ENCODE results near the gene SELP. TPM values are rescaled to one million over a fixed set of nuclear protein-coding genes. Genes with fewer than 3 reads are reported as not detected.
"Not testable (repeated sequence)": the region's sequence is repeated elsewhere in the genome, so short reads cannot be mapped to it uniquely, and the experiment has no call there.

The SELP gene
- 10 to 100 TPM; 14.2 to 23.8 TPM for total RNA-seq
- long read RNA-seq, donor 1, partial matches to known transcripts, result 2 of 10 reads
- long read RNA-seq, donor 1, other reads (novel, unspliced or antisense), result 8 of 10 reads
- long read RNA-seq, donor 2, transcript SELP-201 (17 exons, 3,142 nt), result major isoform, 7 of 15 reads
- long read RNA-seq, donor 2, partial matches to known transcripts, result 3 of 15 reads
- long read RNA-seq, donor 2, other reads (novel, unspliced or antisense), result 5 of 15 reads

- DNase-seq (ENCODE audit: low spot score), result no peak
- intact Hi-C loops (cut with DNase I), result no loop called here
Observed at GRCh38 chr1:169630006-169630405, at the start of gene SELP. SELP (minus strand) TSS chr1:169630124; CDS start chr1:169630074, 50 bp downstream.

GRCh38 chr1:169679692-169680091 lies 49.8 kb upstream of the SELP start:
- DNase-seq (ENCODE audit: low spot score), result no peak
- intact Hi-C loops (cut with DNase I), result no loop called here

DNA sequence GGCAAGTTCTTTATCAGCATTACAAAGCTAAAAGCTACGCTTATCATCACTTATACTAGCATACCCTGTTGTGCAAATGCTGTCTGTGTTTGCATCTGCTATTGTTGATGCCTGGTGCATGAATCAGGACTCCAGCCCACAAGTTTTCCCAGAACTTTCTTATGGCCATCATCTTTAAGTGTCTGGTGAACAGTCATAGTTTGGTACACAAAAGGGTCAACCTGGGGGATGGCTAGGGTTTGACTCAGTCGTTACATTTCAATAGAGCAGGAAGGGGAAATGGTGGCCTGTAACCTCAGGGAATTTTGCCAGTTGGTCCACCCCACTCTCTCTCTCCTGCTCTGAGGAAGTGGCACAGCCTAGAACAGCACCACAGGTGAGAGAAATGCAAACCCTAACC lies 46.1 kb upstream of the SELP start:
- intact Hi-C loops (cut with DNase I), result no loop called here
- DNase-seq (ENCODE audit: low spot score), result no peak

- DNase-seq (ENCODE audit: low spot score), result no peak
- intact Hi-C loops (cut with DNase I), result no loop called here
Observed at GRCh38 chr1:169670836-169671235, 40.9 kb upstream of the SELP start.

DNA sequence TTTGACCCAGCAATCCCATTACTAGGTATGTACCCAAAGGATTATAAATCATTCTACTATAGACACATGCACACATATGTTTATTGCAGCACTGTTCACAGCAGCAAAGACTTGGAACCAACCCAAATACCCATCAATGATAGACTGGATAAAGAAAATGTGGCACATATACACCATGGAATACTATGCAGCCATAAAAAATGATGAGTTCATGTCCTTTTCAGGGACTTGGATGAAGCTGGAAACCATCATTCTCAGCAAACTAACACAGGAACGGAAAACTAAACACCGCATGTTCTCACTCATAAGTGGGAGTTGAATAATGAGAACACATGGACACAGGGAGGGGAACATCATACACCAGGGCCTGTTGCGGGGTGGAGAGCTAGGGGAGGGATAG lies 40.3 kb upstream of the SELP start:
- intact Hi-C loops (cut with DNase I), result not testable (repeated sequence)

DNA sequence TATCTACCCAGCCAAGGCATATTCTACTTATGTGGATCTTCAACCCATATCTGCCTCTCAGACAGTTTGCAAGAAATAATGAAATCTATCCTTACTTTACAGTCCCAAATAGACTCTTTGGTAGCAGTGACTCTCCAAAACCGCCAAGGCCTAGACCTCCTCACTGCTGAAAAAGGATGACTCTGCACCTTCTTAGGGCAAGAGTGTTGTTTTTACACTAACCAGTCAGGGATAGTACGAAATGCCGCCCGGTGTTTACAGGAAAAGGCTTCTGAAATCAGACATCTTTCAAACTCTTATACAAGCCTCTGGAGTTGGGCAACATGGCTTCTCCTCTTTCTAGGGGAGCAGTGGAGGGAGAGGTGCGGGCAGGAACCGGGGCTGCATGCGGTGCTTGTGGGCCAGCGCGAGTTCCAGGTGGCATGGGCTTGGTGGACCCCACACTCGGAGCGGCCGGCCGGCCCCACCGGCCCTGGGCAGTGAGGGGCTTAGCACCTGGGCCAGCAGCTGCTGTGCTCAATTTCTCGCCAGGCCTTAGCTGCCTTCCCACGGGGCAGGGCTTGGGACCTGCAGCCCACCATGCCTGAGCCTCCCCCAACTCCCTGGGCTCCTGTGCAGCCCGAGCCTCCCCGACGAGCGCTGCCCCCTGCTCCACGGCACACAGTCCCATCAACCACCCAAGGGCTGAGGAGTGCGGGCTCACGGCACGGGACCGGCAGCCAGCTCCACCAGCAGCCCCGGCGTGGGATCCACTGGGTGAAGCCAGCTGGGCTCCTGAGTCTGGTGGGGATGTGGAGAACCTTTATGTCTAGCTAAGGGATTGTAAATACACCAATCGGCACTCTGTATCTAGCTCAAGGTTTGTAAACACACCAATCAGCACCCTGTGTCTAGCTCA lies 38.0 kb upstream of the SELP start:
- DNase-seq (ENCODE audit: low spot score); intact Hi-C loops (cut with DNase I): not testable (repeated sequence)

More for the DNA sequence above, 40.3 kb upstream of the SELP start:
- DNase-seq (ENCODE audit: low spot score), result not testable (repeated sequence)

DNA sequence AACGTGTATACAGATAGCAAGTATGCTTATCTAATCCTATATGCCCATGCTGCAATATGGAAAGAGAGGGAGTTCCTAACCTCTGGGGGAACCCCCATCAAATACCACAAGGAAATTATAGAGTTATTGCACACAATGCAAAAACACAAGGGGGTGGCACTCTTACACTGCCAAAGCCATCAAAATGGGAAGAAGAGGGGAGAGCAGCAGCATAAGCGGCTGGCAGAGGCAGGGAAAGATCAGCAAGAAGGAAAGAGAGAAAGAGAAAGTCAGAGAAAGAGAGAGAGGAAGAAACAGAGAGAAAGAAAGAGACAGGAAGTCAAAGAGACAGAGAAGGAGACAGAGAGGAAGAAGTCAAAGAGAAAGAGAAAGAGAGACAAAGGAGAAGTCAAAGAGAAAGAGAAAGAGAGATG lies 37.3 kb upstream of the SELP start:
- DNase-seq (ENCODE audit: low spot score); intact Hi-C loops (cut with DNase I): not testable (repeated sequence)

DNA sequence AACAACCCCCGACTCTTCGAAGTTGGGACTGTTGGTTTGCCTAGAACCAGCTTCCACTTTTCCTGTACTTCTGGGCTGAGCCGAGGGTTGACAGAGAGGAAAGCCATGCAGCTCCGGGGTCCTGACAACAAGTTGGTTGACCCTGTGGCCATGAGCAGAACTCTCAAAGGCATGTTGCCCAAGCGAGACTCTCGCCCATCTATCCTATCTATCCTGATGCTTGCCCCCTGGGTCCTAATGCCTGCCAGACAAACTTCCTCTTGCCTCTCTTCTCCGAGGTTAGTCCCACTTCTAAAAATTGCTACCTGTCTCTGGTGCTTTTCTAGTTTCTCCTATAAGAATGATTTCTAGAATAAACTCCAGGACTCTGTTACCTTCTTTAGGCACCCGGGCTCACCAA lies 32.8 kb upstream of the SELP start:
- intact Hi-C loops (cut with DNase I); DNase-seq (ENCODE audit: low spot score): not testable (repeated sequence)

DNA sequence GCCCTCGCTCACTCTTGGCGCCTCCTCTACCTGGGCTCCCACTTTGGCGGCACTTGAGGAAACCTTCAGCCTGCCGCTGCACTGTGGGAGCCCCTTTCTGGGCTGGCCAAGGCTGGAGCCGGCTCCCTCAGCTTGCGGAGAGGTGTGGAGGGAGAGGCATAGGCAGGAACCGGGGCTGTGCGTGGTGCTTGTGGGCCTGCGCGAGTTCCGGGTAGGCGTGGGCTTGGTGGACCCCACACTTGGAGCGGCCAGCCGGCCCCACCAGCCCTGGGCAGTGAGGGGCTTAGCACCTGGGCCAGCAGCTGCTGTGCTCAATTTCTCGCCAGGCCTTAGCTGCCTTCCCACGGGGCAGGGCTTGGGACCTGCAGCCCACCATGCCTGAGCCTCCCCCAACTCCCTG lies 31.1 kb upstream of the SELP start:
- DNase-seq (ENCODE audit: low spot score); intact Hi-C loops (cut with DNase I): not testable (repeated sequence)

DNA sequence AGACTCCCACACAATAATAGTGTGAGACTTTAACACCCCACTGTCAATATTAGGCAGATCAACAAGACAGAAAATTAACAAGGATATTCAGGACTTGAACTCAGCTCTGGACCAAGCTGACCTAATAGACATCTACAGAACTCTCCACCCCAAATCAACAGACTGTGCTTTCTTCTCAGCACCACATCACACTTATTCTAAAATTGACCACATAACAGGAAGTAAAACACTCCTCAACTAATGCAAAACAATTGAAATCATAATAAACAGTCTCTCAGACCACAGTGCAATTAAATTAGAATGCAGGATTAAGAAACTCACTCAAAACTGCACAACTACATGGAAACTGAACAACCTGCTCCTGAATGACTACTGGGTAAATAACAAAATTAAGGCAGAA lies 28.9 kb upstream of the SELP start:
- intact Hi-C loops (cut with DNase I); DNase-seq (ENCODE audit: low spot score): not testable (repeated sequence)

- DNase-seq (ENCODE audit: low spot score), result no peak
- intact Hi-C loops (cut with DNase I), result no loop called here
Observed at GRCh38 chr1:169653873-169654272, 23.9 kb upstream of the SELP start.

DNA sequence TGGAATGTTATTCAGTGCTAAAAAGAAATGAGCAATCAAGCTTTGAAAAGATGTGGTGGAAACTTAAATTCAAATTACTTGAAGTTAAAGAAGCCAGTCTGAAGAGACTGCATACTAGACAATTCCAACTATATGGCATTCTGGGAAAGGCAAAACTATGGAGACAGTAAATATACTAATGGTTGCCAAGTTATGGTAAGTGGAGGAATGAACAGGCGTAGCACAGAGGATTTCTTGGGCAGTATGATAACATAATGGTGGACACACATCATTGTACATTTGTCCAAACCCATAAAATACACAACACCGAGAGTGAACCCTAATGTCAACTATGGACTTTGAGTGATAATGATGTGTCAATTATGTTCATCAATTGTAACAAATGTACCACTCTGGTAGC lies 21.1 kb upstream of the SELP start:
- intact Hi-C loops (cut with DNase I), result no loop called here
- DNase-seq (ENCODE audit: low spot score), result no peak

- intact Hi-C loops (cut with DNase I), result no loop called here
- no peak for DNase-seq (ENCODE audit: low spot score)
Observed at GRCh38 chr1:169650551-169650950, 20.6 kb upstream of the SELP start.

DNA sequence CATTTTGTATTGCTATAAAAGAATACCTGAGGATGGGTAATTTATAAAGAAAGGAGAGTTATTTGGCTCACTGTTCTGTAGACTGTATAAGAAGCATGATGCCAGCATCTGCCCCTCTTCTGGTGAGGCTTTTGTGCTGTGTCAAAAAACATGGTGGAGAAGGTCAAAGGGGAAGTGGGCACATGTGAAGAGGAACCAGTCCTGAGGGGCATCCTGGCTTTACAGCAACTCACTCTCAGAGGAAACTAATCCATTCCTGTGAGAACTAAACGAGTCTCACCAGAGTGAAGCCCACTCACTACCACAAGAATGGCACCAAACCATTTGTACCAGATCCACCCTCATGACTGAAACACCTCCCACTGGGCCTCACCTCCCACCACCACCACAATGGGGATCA lies 18.8 kb upstream of the SELP start:
- no peak for DNase-seq (ENCODE audit: low spot score)
- intact Hi-C loops (cut with DNase I), result no loop called here

GRCh38 chr1:169648187-169648586 lies 18.3 kb upstream of the SELP start:
- DNase-seq (ENCODE audit: low spot score), result no peak
- intact Hi-C loops (cut with DNase I), result no loop called here

- intact Hi-C loops (cut with DNase I), result no loop called here
- DNase-seq (ENCODE audit: low spot score), result no peak
Observed at GRCh38 chr1:169647512-169647911, 17.6 kb upstream of the SELP start.

DNA sequence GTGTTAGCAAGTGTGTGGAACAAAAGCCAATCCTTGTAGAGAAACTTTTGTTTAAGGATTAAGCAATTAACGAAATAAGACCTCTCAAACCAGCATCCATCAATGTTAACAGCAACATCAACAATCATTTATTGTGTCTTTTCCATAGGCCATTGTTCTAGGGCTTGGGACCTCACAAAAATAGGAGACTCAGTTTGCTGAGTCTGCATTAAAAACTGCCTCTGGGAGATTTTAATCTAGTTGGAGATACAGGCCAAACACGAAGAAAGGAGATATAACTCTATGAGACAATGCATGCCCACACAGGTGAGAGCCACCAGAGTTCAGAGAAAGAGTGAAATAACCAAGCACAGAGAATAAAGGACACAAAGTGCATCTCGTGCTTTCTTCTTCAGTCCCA lies 14.4 kb upstream of the SELP start:
- no peak for DNase-seq (ENCODE audit: low spot score)
- intact Hi-C loops (cut with DNase I), result no loop called here

GRCh38 chr1:169634877-169635276 lies 5.0 kb upstream of the SELP start:
- DNase-seq (ENCODE audit: low spot score), result no peak
- intact Hi-C loops (cut with DNase I), result loop anchor here in 1 of 2 donors (5.0 kb wide), 1 partner anchor 1357 kb away; no protein-coding TSS in a partner anchor

GRCh38 chr1:169634145-169634544 lies 4.2 kb upstream of the SELP start:
- intact Hi-C loops (cut with DNase I), result no loop called here
- no peak for DNase-seq (ENCODE audit: low spot score)

DNA sequence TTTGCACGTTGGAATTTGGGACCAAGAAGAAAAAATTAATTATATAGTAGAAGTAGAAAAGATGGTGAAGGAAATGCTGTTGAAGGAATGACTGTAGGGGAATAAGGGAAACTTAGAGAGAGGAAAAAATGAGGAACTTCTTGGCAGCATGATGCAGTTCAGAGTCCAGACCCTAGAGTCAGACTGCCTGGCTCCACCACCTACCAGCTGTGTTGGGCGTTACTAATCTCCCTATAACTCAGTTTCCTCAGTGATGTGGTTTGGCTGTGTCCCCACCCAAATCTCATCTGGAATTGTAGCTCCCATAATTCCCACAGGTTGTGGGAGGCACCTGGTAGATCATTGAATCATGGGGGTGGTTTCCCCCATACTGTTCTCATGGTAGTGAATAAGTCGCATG lies 1.3 kb upstream of the SELP start:
- intact Hi-C loops (cut with DNase I), result no loop called here
- no peak for DNase-seq (ENCODE audit: low spot score)

GRCh38 chr1:169624912-169625311 lies 5.0 kb downstream of the SELP start:
- DNase-seq (ENCODE audit: low spot score), result no peak
- intact Hi-C loops (cut with DNase I), result no loop called here

Measured in posterior vena cava (tissue), 2 donors.